Measurements from ENCODE around the gene BMPR1B. TPM values are rescaled to one million over a fixed set of nuclear protein-coding genes. Genes with fewer than 3 reads are reported as not detected.

Gene BMPR1B
- total RNA-seq, 4 donors from 2014 or later, result 0.17 to 0.88 (median 0.35) TPM

DNA sequence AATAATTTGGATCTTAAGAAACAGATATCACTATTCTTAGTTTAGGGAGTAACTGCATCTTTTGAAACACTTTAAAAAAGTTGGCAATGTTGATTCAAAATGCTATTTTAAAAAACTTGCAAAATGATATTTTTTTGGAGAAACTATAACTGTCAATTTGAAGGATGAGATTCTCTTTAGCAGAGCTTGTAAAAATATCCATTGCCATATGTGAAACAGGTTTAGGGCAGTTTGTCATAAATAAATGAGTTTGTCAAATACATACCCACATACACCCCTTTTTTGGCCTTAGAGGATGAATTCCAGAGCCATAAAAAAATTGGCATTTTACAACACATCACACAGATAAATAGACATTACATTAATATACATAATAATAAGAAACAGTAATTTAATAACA, 174.6 kb downstream of the BMPR1B start:
- TF ChIP-seq, protein P1, sequence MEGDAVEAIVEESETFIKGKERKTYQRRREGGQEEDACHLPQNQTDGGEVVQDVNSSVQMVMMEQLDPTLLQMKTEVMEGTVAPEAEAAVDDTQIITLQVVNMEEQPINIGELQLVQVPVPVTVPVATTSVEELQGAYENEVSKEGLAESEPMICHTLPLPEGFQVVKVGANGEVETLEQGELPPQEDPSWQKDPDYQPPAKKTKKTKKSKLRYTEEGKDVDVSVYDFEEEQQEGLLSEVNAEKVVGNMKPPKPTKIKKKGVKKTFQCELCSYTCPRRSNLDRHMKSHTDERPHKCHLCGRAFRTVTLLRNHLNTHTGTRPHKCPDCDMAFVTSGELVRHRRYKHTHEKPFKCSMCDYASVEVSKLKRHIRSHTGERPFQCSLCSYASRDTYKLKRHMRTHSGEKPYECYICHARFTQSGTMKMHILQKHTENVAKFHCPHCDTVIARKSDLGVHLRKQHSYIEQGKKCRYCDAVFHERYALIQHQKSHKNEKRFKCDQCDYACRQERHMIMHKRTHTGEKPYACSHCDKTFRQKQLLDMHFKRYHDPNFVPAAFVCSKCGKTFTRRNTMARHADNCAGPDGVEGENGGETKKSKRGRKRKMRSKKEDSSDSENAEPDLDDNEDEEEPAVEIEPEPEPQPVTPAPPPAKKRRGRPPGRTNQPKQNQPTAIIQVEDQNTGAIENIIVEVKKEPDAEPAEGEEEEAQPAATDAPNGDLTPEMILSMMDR (IDR thresholded peaks at IDR 0.05; ENCODE audit: low read depth), result no peak

DNA sequence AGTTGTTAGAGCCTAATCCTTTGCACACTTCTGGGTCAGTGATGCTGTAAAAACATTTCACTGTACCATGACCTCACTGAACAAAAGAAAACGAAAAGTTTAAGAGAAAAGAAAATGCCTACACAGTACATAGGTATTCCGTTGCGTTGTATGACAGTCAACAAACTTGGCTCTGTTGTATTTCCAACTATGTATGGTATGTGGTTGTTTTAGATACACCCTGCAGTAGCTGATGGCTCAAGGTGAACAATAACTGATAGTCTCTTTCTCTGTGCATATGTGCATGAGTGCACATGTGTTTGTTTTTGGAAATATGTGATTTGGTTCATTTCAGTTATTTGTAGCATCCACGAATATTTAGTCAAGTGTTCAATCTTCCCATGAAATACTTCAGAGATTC, 176.0 kb downstream of the BMPR1B start:
- TF ChIP-seq, protein P1 (IDR thresholded peaks at IDR 0.05; ENCODE audit: low read depth), result no peak

DNA sequence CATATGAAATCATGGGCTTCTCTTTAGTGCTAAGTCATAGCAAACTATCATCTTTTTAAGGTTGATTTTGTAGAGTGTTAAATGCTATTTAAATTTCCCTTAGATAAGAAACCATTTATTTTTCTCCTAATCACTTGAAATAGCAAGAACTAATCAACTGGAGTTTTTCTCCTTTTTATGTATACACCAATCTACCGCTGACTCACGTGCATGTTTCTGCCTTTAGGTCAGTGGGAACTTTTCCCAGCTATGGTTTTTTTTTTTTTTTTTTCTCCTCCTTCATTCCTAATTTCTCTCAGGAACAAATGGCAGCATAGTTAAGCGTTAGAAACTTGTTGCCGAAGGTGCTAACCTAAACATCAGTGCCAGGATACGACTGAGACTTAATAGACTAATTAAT, 176.4 kb downstream of the BMPR1B start:
- TF ChIP-seq, protein P1 (IDR thresholded peaks at IDR 0.05; ENCODE audit: low read depth), result no peak

DNA sequence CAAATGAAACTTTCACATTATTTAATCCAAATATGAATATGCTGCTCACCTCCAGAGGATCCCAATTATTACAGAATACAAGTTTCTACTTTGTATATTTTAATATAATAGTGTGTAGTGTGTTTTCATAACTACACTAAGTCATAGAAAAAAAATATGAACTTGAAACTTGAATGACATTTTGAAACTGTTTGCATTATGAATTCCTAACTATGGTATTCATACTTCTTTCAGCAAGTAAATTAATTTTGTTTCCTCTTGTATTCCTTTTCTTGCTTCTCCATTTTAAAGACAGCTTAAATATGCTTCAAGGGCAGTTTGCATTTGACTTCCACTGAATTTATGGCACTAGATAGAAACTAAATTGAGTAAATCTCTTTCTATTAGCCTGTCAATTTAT, 177.1 kb downstream of the BMPR1B start:
- TF ChIP-seq, protein P1 (IDR thresholded peaks at IDR 0.05; ENCODE audit: low read depth), result no peak

DNA sequence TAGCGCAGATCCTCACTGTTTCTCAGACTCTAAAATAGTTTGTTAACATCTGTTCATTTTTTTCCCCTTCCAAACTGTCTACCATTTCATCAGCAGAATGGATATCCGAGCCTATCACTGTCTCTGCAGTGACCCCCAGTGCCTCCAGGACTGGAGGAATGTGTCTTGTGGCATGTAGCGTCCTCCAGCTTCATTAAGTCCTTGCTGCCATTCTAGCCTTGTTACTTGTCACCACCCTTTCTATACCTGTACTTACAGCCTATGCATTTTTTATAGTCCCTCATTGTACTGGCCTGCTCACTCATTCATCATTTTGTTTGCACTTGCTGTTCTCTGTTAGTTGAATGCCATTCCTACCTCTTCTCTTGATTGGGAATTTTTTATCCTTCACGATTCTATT, 179.1 kb downstream of the BMPR1B start:
- TF ChIP-seq, protein P1 (IDR thresholded peaks at IDR 0.05; ENCODE audit: low read depth), result no peak

DNA sequence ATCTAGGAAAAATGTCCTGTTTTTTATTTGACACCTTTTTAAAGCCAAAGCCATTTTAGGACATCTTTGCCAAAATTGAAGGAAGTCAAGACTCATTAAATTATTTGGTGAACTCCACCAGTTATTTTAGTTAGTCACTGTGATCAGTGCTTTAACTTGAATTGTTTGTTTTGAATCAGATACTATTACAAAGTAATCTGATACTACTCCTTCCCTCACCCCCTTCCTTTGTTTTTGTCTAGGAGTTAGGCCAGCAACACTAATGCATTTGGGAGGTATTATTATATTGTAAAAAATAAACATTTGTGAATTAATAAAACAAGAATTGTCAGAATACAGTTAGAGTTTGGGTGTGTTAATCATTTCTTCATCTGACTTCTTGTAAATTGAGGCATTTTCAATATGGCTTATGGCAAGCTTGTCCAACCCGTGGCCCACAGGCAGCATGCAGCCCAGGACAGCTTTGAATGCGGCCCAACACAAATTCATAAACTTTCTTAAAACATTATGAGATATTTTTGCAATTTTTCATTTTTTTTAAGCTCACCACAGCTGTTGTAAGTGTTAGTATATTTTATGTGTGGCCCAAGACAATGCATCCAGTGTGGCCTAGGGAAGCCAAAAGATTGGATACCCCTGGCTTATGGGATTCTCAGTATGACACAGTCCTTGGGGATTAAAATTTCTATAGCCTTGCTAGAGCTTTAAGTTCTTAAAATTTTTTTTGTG, 182.2 kb downstream of the BMPR1B start:
- TF ChIP-seq, protein P1 (IDR thresholded peaks at IDR 0.05; ENCODE audit: low read depth), result no peak

DNA sequence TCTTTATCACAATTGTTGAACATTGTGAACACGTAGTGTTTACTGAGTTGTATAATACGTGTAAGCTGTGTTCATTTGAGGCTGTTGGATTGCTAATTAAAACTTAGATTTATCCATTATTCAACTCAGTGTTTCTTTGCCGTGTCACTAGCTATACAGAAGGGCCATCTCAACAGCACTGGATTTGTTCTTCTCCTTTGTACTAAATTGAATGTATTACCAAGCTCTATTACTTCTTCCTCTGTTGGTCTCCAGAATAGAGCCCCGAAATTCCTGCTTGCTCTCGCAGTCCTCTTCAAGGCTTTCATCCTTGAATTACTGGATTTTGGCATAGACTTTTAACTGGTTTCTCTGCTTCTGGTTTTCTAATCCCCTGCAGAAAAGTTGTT, 182.8 kb downstream of the BMPR1B start:
- TF ChIP-seq, protein P1 (IDR thresholded peaks at IDR 0.05; ENCODE audit: low read depth), result no peak

Measured in subcutaneous adipose tissue (tissue), 4 donors.